Measurements from ENCODE around the gene SOST. TPM values are rescaled to one million over a fixed set of nuclear protein-coding genes. Genes with fewer than 3 reads are reported as not detected.

SOST gene
- polyA plus RNA-seq, 2 of the 4 experiments (the other 2 are of a cell fraction) = 0.03 to 0.05 TPM

- Histone ChIP-seq H3K27ac (no peak overlapping the region), H3K4me2 (no peak overlapping the region), H3K9me3 (no peaks in the 10 kb centered on the region), H3K4me1 (no peaks in the 10 kb centered on the region), H3K4me3 (no peak overlapping the region)
- FAIRE-seq (no peak), ATAC-seq (no peak), DNase-seq (ENCODE audit: low read depth in 1 of 2, low spot score in 1 of 2) (no peak)
- 76% methylated on average over 5 of the region's 5 CpGs for WGBS (ENCODE audit: missing lambda C conversion rate)
- POLR2A ChIA-PET = no interaction called here
- TF ChIP-seq ZFP36 (IDR thresholded peaks at IDR 0.05; ENCODE audit: borderline replicate concordance, partially characterized antibody) (no peak), BCL3 (IDR thresholded peaks at IDR 0.05) (no peak), ZNF302 (CRISPR knock-in tag; IDR thresholded peaks at IDR 0.05) (no peak), ESRRA (IDR thresholded peaks at IDR 0.05; ENCODE audit: borderline replicate concordance, low read length) (no peak), GATA3 (IDR thresholded peaks at IDR 0.05; ENCODE audit: borderline replicate concordance) (no peak), RCOR1 (IDR thresholded peaks at IDR 0.05; ENCODE audit: low read depth, low read length) (no peak), TFCP2L1 (CRISPR knock-in tag; IDR thresholded peaks at IDR 0.05) (no peak), EHMT2 (IDR thresholded peaks at IDR 0.05; ENCODE audit: low read depth) (no peak), ZSCAN20 (CRISPR knock-in tag; IDR thresholded peaks at IDR 0.05) (no peak), RFX5 (IDR thresholded peaks at IDR 0.05) (no peak), BHLHE40 (IDR thresholded peaks at IDR 0.05; ENCODE audit: low read depth, low read length) (no peak), KDM1A (IDR thresholded peaks at IDR 0.05; ENCODE audit: low read depth) (no peak), RAD21 (conservative IDR thresholded peaks at IDR 0.05 in 1 of 2, IDR thresholded peaks at IDR 0.05 in 1 of 2) (no peak), SMC3 (IDR thresholded peaks at IDR 0.05) (no peak), NFE2L2 (conservative IDR thresholded peaks at IDR 0.05; ENCODE audit: low read length) (no peak), ATOH8 (CRISPR knock-in tag; IDR thresholded peaks at IDR 0.05; ENCODE audit: low read depth) (no peak), MYC (IDR thresholded peaks at IDR 0.05; ENCODE audit: borderline replicate concordance, low read length) (no peak), SREBF2 (IDR thresholded peaks at IDR 0.05) (no peak), JUNB (IDR thresholded peaks at IDR 0.05) (no peak), USF2 (IDR thresholded peaks at IDR 0.05) (no peak)
- CTCF ChIA-PET = interaction anchor here (1.2 to 3.8 kb wide), 2 partner anchors 130 kb away, joined by 3 to 15 read pairs; no protein-coding TSS in a partner anchor
Observed at GRCh38 chr17:43707184-43707583, 51.4 kb downstream of the SOST start.

GRCh38 chr17:43706235-43706634 is 52.4 kb downstream of the SOST start:
- Histone ChIP-seq H3K4me3 (no peak overlapping the region), H3K4me2 (no peak overlapping the region), H3K4me1 (peaks cover 3% of the 10 kb centered on the region), H3K27ac (no peak overlapping the region), H3K9me3 (no peaks in the 10 kb centered on the region)
- WGBS (ENCODE audit: missing lambda C conversion rate) = 72% methylated on average over 5 of the region's 5 CpGs
- TF ChIP-seq KDM5A (IDR thresholded peaks at IDR 0.05) (no peak), JUNB (IDR thresholded peaks at IDR 0.05) (no peak), CBX2 (IDR thresholded peaks at IDR 0.05; ENCODE audit: borderline replicate concordance, low read depth) (no peak), NPAS2 (CRISPR knock-in tag; IDR thresholded peaks at IDR 0.05; ENCODE audit: borderline replicate concordance) (no peak), MAFK (IDR thresholded peaks at IDR 0.05; ENCODE audit: partially characterized antibody) (no peak), JUN (IDR thresholded peaks at IDR 0.05) (no peak), NR3C1 (IDR thresholded peaks at IDR 0.05) (no peak), CBX8 (IDR thresholded peaks at IDR 0.05) (no peak), FOSB (CRISPR knock-in tag; IDR thresholded peaks at IDR 0.05) (no peak), CHD4 (IDR thresholded peaks at IDR 0.05; ENCODE audit: borderline replicate concordance) (no peak), KDM1A (IDR thresholded peaks at IDR 0.05; ENCODE audit: low read depth) (no peak), ELK1 (IDR thresholded peaks at IDR 0.05; ENCODE audit: low read depth, low read length) (no peak), BHLHE40 (IDR thresholded peaks at IDR 0.05; ENCODE audit: low read depth, low read length) (no peak), MAZ (IDR thresholded peaks at IDR 0.05; ENCODE audit: borderline replicate concordance, low read depth, low read length) (no peak)
- POLR2A ChIA-PET = no interaction called here
- FAIRE-seq (no peak), DNase-seq (ENCODE audit: low read depth in 1 of 2, low spot score in 1 of 2) (no peak), ATAC-seq (no peak)
- CTCF ChIA-PET = interaction anchor here (1.2 kb wide), 1 partner anchor 129 kb away, joined by 3 read pairs; no protein-coding TSS in a partner anchor
